ENCODE measurements around the gene THSD4. TPM values are rescaled to one million over a fixed set of nuclear protein-coding genes. Genes with fewer than 3 reads are reported as not detected.

Gene THSD4
- total RNA-seq, 1 donor: 15.6 TPM

DNA sequence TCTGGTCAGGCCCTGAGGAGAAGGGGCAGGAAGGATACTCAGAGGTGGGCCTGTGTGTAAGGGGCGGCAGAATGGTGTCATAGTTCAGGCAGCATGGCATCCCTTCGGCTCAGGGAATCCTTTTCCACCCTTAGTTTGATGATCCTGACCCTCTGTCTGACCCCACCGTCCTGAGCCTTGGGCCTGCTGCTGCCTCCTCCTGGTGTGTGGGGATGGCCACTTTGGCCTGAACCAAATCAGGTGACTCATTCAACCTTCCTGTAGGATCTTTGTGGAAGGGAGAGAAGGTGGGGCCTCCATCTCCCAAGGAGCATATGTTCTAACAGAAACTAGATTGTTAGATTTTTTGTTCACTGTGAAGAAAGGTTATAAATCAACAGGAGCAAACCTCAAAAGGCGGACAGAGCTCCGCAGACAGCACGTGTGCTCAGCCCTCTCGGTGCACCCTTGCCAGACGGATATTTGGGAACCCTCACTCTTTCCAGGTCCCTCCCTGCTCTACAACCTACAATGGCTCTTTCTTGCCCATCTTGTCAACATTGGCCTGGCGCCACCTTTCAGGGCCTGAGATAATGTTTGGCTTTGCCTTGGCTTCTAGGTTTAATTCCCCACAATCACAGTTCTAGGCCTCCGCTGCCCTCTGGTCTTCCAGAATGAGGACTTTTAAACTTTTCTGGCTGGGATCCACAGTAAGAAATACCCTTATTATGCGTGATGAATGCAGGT lies 21.7 kb downstream of the THSD4 start:
- Histone ChIP-seq H3K4me1 (ENCODE audit: insufficient read depth, low read length) (peaks cover 15% of the 10 kb centered on the region), H3K79me2 (ENCODE audit: insufficient read depth, low read length) (peaks cover 6% of the 10 kb centered on the region), H3K4me3 (ENCODE audit: insufficient read depth, low read length) (no peak overlapping the region), H3K9me3 (ENCODE audit: low read depth, low read length) (no peaks in the 10 kb centered on the region), H3K27ac (ENCODE audit: low read depth, low read length) (peak overlapping the region; percentile 38), H3K27me3 (ENCODE audit: insufficient read depth, low read length) (no peaks in the 10 kb centered on the region), H2AFZ (ENCODE audit: low read length) (peak overlapping the region; percentile 62), H3K4me2 (ENCODE audit: insufficient read depth, low read length) (peak overlapping the region; percentile 24), H3K36me3 (ENCODE audit: insufficient read depth, low read length) (no peaks in the 10 kb centered on the region), H4K20me1 (ENCODE audit: insufficient read depth, low read length) (no peaks in the 10 kb centered on the region)
- TF ChIP-seq, protein P1, sequence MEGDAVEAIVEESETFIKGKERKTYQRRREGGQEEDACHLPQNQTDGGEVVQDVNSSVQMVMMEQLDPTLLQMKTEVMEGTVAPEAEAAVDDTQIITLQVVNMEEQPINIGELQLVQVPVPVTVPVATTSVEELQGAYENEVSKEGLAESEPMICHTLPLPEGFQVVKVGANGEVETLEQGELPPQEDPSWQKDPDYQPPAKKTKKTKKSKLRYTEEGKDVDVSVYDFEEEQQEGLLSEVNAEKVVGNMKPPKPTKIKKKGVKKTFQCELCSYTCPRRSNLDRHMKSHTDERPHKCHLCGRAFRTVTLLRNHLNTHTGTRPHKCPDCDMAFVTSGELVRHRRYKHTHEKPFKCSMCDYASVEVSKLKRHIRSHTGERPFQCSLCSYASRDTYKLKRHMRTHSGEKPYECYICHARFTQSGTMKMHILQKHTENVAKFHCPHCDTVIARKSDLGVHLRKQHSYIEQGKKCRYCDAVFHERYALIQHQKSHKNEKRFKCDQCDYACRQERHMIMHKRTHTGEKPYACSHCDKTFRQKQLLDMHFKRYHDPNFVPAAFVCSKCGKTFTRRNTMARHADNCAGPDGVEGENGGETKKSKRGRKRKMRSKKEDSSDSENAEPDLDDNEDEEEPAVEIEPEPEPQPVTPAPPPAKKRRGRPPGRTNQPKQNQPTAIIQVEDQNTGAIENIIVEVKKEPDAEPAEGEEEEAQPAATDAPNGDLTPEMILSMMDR (IDR thresholded peaks at IDR 0.05; ENCODE audit: extremely low read depth, low read depth, low read length): peak; percentile 15
- DNase-seq (ENCODE audit: insufficient read length, low spot score, missing footprints): no peak

DNA sequence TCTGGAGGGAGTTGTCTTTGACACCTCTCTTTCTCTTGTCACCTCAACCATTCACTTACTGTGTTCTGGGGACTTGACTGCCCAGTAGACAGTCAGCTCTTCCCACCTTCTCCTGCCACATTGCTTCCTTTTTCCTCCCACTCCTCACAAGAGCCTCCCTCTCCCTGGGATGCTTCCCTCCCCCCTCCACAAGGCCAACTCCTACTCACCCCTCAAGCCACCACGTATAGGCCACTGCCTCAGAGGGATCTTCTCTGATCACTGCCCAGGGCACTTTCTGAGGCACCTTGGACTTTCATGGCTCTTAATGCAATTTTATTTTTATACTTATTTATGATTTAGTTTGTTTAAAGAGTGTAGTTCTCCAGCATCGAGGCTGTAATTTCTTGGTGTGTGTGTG lies 23.2 kb downstream of the THSD4 start:
- no peak for DNase-seq (ENCODE audit: insufficient read length, low spot score, missing footprints)
- Histone ChIP-seq H3K9me3 (ENCODE audit: low read depth, low read length) (no peaks in the 10 kb centered on the region), H3K27me3 (ENCODE audit: insufficient read depth, low read length) (no peaks in the 10 kb centered on the region), H3K4me1 (ENCODE audit: insufficient read depth, low read length) (peaks cover 13% of the 10 kb centered on the region), H2AFZ (ENCODE audit: low read length) (no peak overlapping the region), H4K20me1 (ENCODE audit: insufficient read depth, low read length) (no peaks in the 10 kb centered on the region), H3K4me2 (ENCODE audit: insufficient read depth, low read length) (no peak overlapping the region), H3K27ac (ENCODE audit: low read depth, low read length) (no peak overlapping the region), H3K4me3 (ENCODE audit: insufficient read depth, low read length) (no peak overlapping the region), H3K36me3 (ENCODE audit: insufficient read depth, low read length) (no peaks in the 10 kb centered on the region), H3K79me2 (ENCODE audit: insufficient read depth, low read length) (peaks cover 4% of the 10 kb centered on the region)
- TF ChIP-seq, protein P1 (IDR thresholded peaks at IDR 0.05; ENCODE audit: extremely low read depth, low read depth, low read length): no peak

DNA sequence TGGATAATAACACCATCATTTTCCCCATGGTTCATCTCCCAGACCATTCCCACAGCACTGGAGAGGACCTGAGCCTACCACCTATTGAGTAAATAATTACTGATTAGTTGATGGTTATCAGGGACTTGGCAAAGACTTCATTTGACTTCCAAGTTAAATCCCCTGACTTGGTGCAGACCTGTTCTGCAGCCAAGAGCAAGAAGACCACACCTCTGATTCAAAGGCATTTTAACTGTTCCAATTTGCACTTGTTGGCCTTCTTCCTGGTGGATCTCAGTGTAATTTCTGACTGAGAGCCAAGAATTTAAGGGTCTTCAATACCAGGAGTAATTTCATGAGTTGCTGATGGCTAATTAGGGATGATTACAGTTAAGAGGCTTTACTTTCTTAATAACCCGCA lies 24.0 kb downstream of the THSD4 start:
- Histone ChIP-seq H3K27ac (ENCODE audit: low read depth, low read length) (no peak overlapping the region), H3K36me3 (ENCODE audit: insufficient read depth, low read length) (no peaks in the 10 kb centered on the region), H3K4me1 (ENCODE audit: insufficient read depth, low read length) (peaks cover 13% of the 10 kb centered on the region), H2AFZ (ENCODE audit: low read length) (no peak overlapping the region), H3K79me2 (ENCODE audit: insufficient read depth, low read length) (peaks cover 4% of the 10 kb centered on the region), H3K9me3 (ENCODE audit: low read depth, low read length) (no peaks in the 10 kb centered on the region), H3K27me3 (ENCODE audit: insufficient read depth, low read length) (no peaks in the 10 kb centered on the region), H3K4me2 (ENCODE audit: insufficient read depth, low read length) (no peak overlapping the region), H4K20me1 (ENCODE audit: insufficient read depth, low read length) (no peaks in the 10 kb centered on the region), H3K4me3 (ENCODE audit: insufficient read depth, low read length) (no peak overlapping the region)
- TF ChIP-seq, protein P1 (IDR thresholded peaks at IDR 0.05; ENCODE audit: extremely low read depth, low read depth, low read length): no peak
- DNase-seq (ENCODE audit: insufficient read length, low spot score, missing footprints): no peak

DNA sequence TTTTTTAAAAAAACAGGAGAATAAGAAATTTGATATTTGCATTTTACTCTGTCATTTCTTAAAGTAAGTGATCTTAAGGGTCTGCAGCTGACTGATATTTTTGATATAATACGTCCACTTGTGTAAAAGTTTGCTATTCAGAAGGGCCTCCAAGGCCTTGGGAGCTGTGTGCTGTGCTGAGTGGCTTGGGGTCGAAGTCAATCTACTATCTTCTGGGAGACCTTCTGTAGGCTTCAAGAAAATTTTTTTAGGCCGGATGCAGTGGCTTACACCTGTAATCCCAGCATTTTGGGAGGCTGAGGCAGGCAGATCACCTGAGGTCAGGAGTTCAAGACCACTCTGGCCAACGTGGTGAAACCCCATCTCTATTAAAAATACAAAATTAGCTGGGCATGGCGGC lies 26.3 kb downstream of the THSD4 start:
- Histone ChIP-seq H3K36me3 (ENCODE audit: insufficient read depth, low read length) (no peaks in the 10 kb centered on the region), H4K20me1 (ENCODE audit: insufficient read depth, low read length) (no peaks in the 10 kb centered on the region), H3K27me3 (ENCODE audit: insufficient read depth, low read length) (no peaks in the 10 kb centered on the region), H3K4me3 (ENCODE audit: insufficient read depth, low read length) (no peak overlapping the region), H3K4me1 (ENCODE audit: insufficient read depth, low read length) (peaks cover 7% of the 10 kb centered on the region), H3K27ac (ENCODE audit: low read depth, low read length) (no peak overlapping the region), H3K4me2 (ENCODE audit: insufficient read depth, low read length) (no peak overlapping the region), H3K9me3 (ENCODE audit: low read depth, low read length) (no peaks in the 10 kb centered on the region), H3K79me2 (ENCODE audit: insufficient read depth, low read length) (peaks cover 4% of the 10 kb centered on the region), H2AFZ (ENCODE audit: low read length) (no peak overlapping the region)
- TF ChIP-seq, protein P1 (IDR thresholded peaks at IDR 0.05; ENCODE audit: extremely low read depth, low read depth, low read length): no peak
- DNase-seq (ENCODE audit: insufficient read length, low spot score, missing footprints): no peak
